CD14-positive monocyte (primary cell): Measurements from ENCODE around the gene EPB41. TPM values are rescaled to one million over a fixed set of nuclear protein-coding genes. Genes with fewer than 3 reads are reported as not detected.

Experiments
- DNase-seq, 3 donors: peaks; one replicate each; pipeline ENCODE4 v3.0.0-alpha.2; 2011 to 2022
- H2AFZ ChIP-seq: 2 replicates; pipeline ENCODE4 v1.6.0; 2012; ENCODE audit warnings: mild to moderate bottlenecking, low read depth, low read length, inconsistent platforms; ENCODE audit not compliant: insufficient read depth, poor library complexity, severe bottlenecking
- H3K27ac ChIP-seq, 2 donors: 1 replicate in 1 of 2; 2 replicates in 1 of 2; pipeline ENCODE4 v1.5.1; 2012 to 2013; ENCODE audit warnings: low read length in 2 of 2, control low read depth in 1 of 2, inconsistent platforms in 1 of 2, low read depth in 1 of 2, mild to moderate bottlenecking in 1 of 2
- H3K27me3 ChIP-seq, 2 donors: one replicate each; pipeline versions ENCODE4 v1.6.0 to v1.6.1; 2011 to 2013; ENCODE audit warnings: low read length in 2 of 2; ENCODE audit not compliant: control insufficient read depth in 2 of 2, insufficient read depth in 2 of 2
- H3K36me3 ChIP-seq, 2 donors: replicated peaks in 1 of 2; 1 replicate in 1 of 2; 2 replicates in 1 of 2; pipeline versions ENCODE4 v1.5.1 to v1.6.1; 2012 to 2013; ENCODE audit warnings: low read length in 2 of 2, control low read depth in 1 of 2, inconsistent platforms in 1 of 2, mild to moderate bottlenecking in 1 of 2; ENCODE audit not compliant: insufficient read depth in 2 of 2, control insufficient read depth in 1 of 2
- H3K4me1 ChIP-seq, 2 donors: 1 replicate in 1 of 2; 2 replicates in 1 of 2; pipeline versions ENCODE4 v1.5.1 to v1.6.1; 2012 to 2013; ENCODE audit warnings: low read length in 2 of 2, control low read depth in 1 of 2, inconsistent platforms in 1 of 2, mild to moderate bottlenecking in 1 of 2, moderate library complexity in 1 of 2; ENCODE audit not compliant: insufficient read depth in 2 of 2, control insufficient read depth in 1 of 2
- H3K4me2 ChIP-seq: replicated peaks from 2 replicates; pipeline ENCODE3; 2012; ENCODE audit warnings: low read length, moderate library complexity, mild to moderate bottlenecking; ENCODE audit not compliant: poor library complexity, severe bottlenecking; ENCODE audit errors: extremely low read depth
- H3K4me3 ChIP-seq, 3 experiments: fragments of 200-600 bp in 1 of 3; sonication (generic) in 1 of 3; replicated peaks in 1 of 3; 1 replicate in 2 of 3; 2 replicates in 1 of 3; pipeline ENCODE4 v1.5.1; 2011 to 2013; ENCODE audit warnings: low read length in 3 of 3, mild to moderate bottlenecking in 3 of 3, control low read depth in 2 of 3, low read depth in 2 of 3, inconsistent platforms in 1 of 3, moderate library complexity in 1 of 3
- H3K79me2 ChIP-seq: 2 replicates; pipeline ENCODE4 v1.6.0; 2012; ENCODE audit warnings: mild to moderate bottlenecking, control low read depth, inconsistent platforms, low read length, moderate library complexity; ENCODE audit not compliant: insufficient read depth
- H3K9ac ChIP-seq: 2 replicates; pipeline ENCODE4 v1.6.0; 2017; ENCODE audit warnings: low read length, mild to moderate bottlenecking; ENCODE audit not compliant: insufficient read depth, poor library complexity, severe bottlenecking
- H3K9me3 ChIP-seq, 2 donors: replicated peaks in 1 of 2; 1 replicate in 1 of 2; 2 replicates in 1 of 2; pipeline versions ENCODE4 v1.5.1 to v1.6.1; 2012 to 2013; ENCODE audit warnings: low read length in 2 of 2, control low read depth in 1 of 2; ENCODE audit not compliant: control insufficient read depth in 1 of 2, insufficient read depth in 1 of 2
- H4K20me1 ChIP-seq: 2 replicates; pipeline ENCODE4 v1.6.0; 2012; ENCODE audit warnings: mild to moderate bottlenecking, low read length, control low read depth, moderate library complexity; ENCODE audit not compliant: insufficient read depth
- H3K27ac Mint-ChIP-seq, 7 donors: one replicate each; pipeline ENCODE4 v1.8.0; 2020; ENCODE audit warnings: mild to moderate bottlenecking in 7 of 7, mixed read lengths in 7 of 7, moderate library complexity in 6 of 7, inconsistent platforms in 2 of 7
- H3K27me3 Mint-ChIP-seq, 3 donors: one replicate each; pipeline ENCODE4 v1.8.0; 2021 to 2022; ENCODE audit warnings: low read depth in 3 of 3, mild to moderate bottlenecking in 3 of 3, mixed read lengths in 3 of 3, moderate library complexity in 3 of 3, inconsistent platforms in 1 of 3
- H3K36me3 Mint-ChIP-seq, 2 donors: one replicate each; pipeline ENCODE4 v1.8.0; 2020; ENCODE audit warnings: mixed read lengths in 2 of 2, inconsistent platforms in 1 of 2, mild to moderate bottlenecking in 1 of 2
- H3K4me1 Mint-ChIP-seq: one replicate; pipeline ENCODE4 v1.8.0; 2020; ENCODE audit warnings: mild to moderate bottlenecking, mixed read lengths
- H3K4me3 Mint-ChIP-seq, 2 donors: one replicate each; pipeline ENCODE4 v1.8.0; 2020; ENCODE audit warnings: mild to moderate bottlenecking in 2 of 2, mixed read lengths in 2 of 2, moderate library complexity in 1 of 2
- H3K9me3 Mint-ChIP-seq, 7 donors: one replicate each; pipeline ENCODE4 v1.8.0; 2020 to 2022; ENCODE audit warnings: mixed read lengths in 7 of 7, mild to moderate bottlenecking in 6 of 7, moderate library complexity in 6 of 7, inconsistent platforms in 2 of 7
- WGBS: methylation state at CpG from one replicate; pipeline ENCODE4 v1.1.5; 2013; ENCODE audit warnings: missing lambda C conversion rate; ENCODE audit not compliant: insufficient coverage; 5-methylcytosine and 5-hydroxymethylcytosine counted together
- intact Hi-C, 2 donors: fragments of 100-400 bp; cut with micrococcal nuclease; formaldehyde crosslinking; loops; one replicate each; pipeline versions ENCODE4 v1.15.0 to v1.15.1; 2023
- polyA plus RNA-seq, 3 donors: library from polyadenylated mRNA; depleted of rRNA in 1 of 3; unstranded in 2 of 3; stranded (reverse) in 1 of 3; fragments of 300-500 nt in 2 of 3; fragments of >200 nt in 1 of 3; fragmentation: Illumina TruSeq in 2 of 3; gene quantifications; 1 replicate in 2 of 3; 2 replicates in 1 of 3; pipeline ENCODE4 v1.2.3, GENCODE V29; 2012 to 2021
- TF ChIP-seq, protein P1 (sequence below): fragments of 200-600 bp; IDR thresholded peaks from one replicate; pipeline ENCODE4 v1.8.0; 2022; ENCODE audit warnings: antibody characterized with exemption, mild to moderate bottlenecking

Gene EPB41
- polyA plus RNA-seq, 3 donors, result 11.3 to 19.4 (median 18.9) TPM

DNA sequence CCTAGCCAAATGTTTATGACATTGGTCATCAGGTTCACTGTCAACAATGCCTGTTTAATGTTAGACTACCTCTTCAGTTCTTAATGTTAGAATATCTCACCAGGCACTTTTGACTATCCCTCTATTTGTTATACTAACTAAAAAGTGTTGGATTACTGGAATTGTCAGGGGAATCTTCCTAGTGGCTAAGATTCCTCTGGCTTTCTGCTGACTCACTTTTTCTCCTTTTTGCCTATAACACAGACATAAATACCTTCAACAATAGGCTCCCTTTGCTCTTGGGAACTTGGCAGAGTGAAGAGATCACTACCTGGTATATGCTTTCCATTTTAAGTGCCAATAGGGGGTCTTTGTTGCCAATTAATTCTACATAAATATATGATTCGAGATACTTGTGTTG, 140.8 kb downstream of the EPB41 start:
- H3K36me3 ChIP-seq, result peaks cover 29 to 61% of the 10 kb centered on the region in 2 donors

GRCh38 chr1:29056256-29056655, 141.9 kb downstream of the EPB41 start:
- Histone ChIP-seq H3K27ac (no peak overlapping the region), H3K27me3 (no peaks in the 10 kb centered on the region), H3K36me3 (peaks cover 27 to 64% of the 10 kb centered on the region in 2 donors), H2AFZ (no peak overlapping the region), H3K79me2 (no peaks in the 10 kb centered on the region), H4K20me1 (no peaks in the 10 kb centered on the region), H3K4me3 (no peak overlapping the region), H3K4me2 (no peak overlapping the region), H3K4me1 (no peaks in the 10 kb centered on the region), H3K9ac (no peak overlapping the region), H3K9me3 (no peaks in the 10 kb centered on the region)
- TF ChIP-seq, protein P1, sequence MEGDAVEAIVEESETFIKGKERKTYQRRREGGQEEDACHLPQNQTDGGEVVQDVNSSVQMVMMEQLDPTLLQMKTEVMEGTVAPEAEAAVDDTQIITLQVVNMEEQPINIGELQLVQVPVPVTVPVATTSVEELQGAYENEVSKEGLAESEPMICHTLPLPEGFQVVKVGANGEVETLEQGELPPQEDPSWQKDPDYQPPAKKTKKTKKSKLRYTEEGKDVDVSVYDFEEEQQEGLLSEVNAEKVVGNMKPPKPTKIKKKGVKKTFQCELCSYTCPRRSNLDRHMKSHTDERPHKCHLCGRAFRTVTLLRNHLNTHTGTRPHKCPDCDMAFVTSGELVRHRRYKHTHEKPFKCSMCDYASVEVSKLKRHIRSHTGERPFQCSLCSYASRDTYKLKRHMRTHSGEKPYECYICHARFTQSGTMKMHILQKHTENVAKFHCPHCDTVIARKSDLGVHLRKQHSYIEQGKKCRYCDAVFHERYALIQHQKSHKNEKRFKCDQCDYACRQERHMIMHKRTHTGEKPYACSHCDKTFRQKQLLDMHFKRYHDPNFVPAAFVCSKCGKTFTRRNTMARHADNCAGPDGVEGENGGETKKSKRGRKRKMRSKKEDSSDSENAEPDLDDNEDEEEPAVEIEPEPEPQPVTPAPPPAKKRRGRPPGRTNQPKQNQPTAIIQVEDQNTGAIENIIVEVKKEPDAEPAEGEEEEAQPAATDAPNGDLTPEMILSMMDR, result no peak
- Mint-ChIP-seq H3K27ac (no peak overlapping the region), H3K9me3 (no peaks in the 10 kb centered on the region), H3K4me3 (no peak overlapping the region), H3K4me1 (no peaks in the 10 kb centered on the region), H3K27me3 (no peaks in the 10 kb centered on the region), H3K36me3 (peaks cover 40 to 43% of the 10 kb centered on the region in 2 donors)
- WGBS, result 100% methylated on average over 3 of the region's 4 CpGs
- intact Hi-C loops, result no loop called here
- DNase-seq, result no peak

More for the DNA sequence above, 140.8 kb downstream of the EPB41 start:
- no peak overlapping the region for H3K27ac ChIP-seq
- no peaks in the 10 kb centered on the region for H3K9me3 ChIP-seq
- Mint-ChIP-seq H3K27ac (no peak overlapping the region), H3K9me3 (no peaks in the 10 kb centered on the region), H3K4me3 (no peak overlapping the region), H3K4me1 (no peaks in the 10 kb centered on the region), H3K27me3 (peaks cover 0 to 2% (median 0%) of the 10 kb centered on the region in 3 donors), H3K36me3 (peaks cover 36 to 44% of the 10 kb centered on the region in 2 donors)
- DNase-seq, result no peak
- WGBS, result no CpG with 5 or more reads among the region's 1 CpG
- H3K79me2 ChIP-seq, result no peaks in the 10 kb centered on the region
- no peak overlapping the region for H3K4me2 ChIP-seq
- H3K27me3 ChIP-seq, result no peaks in the 10 kb centered on the region
- H4K20me1 ChIP-seq, result no peaks in the 10 kb centered on the region
- H3K4me3 ChIP-seq, result no peak overlapping the region
- no peak overlapping the region for H3K9ac ChIP-seq
- intact Hi-C loops, result no loop called here
- TF ChIP-seq, protein P1, result no peak
- H3K4me1 ChIP-seq, result no peaks in the 10 kb centered on the region
- no peak overlapping the region for H2AFZ ChIP-seq
